ENCODE measurements around the gene REEP1.

The REEP1 gene

GRCh38 chr2:86301711-86302202, 35.7 kb downstream of the REEP1 start:
- no peak overlapping the region for H3K27ac ChIP-seq
- no peak for TF ChIP-seq ZFX (IDR thresholded peaks at IDR 0.05; ENCODE audit: borderline replicate concordance)
- no peak for TF ChIP-seq CTCF (IDR thresholded peaks at IDR 0.05)

- no peak overlapping the region for H3K27ac ChIP-seq
- TF ChIP-seq CTCF (IDR thresholded peaks at IDR 0.05) (no peak), ZFX (IDR thresholded peaks at IDR 0.05; ENCODE audit: borderline replicate concordance) (no peak)
Observed at GRCh38 chr2:86301009-86301408, 36.4 kb downstream of the REEP1 start.

GRCh38 chr2:86300496-86300895, 36.9 kb downstream of the REEP1 start:
- TF ChIP-seq CTCF (IDR thresholded peaks at IDR 0.05) (no peak), ZFX (IDR thresholded peaks at IDR 0.05; ENCODE audit: borderline replicate concordance) (no peak)
- no peak overlapping the region for H3K27ac ChIP-seq

- H3K27ac ChIP-seq: no peak overlapping the region
- TF ChIP-seq CTCF (IDR thresholded peaks at IDR 0.05) (0 out of 2 replicates have a peak, but pooled peaks have one; percentile 12), ZFX (IDR thresholded peaks at IDR 0.05; ENCODE audit: borderline replicate concordance) (no peak)
Observed at GRCh38 chr2:86298411-86299390, 38.7 kb downstream of the REEP1 start.

GRCh38 chr2:86297382-86298147, 39.9 kb downstream of the REEP1 start:
- H3K27ac ChIP-seq: no peak overlapping the region

GRCh38 chr2:86296947-86297346, 40.5 kb downstream of the REEP1 start:
- no peak for TF ChIP-seq ZFX (IDR thresholded peaks at IDR 0.05; ENCODE audit: borderline replicate concordance)
- no peak for TF ChIP-seq CTCF (IDR thresholded peaks at IDR 0.05)
- H3K27ac ChIP-seq: no peak overlapping the region

More at GRCh38 chr2:86297382-86298147, 39.9 kb downstream of the REEP1 start:
- no peak for TF ChIP-seq ZFX (IDR thresholded peaks at IDR 0.05; ENCODE audit: borderline replicate concordance)
- TF ChIP-seq CTCF (IDR thresholded peaks at IDR 0.05): no peak; the same call in 1 of the 2 replicates
